ENCODE data around the gene RAB24.

The RAB24 gene

GRCh38 chr5:177290816-177291596 is 12.5 kb downstream of the RAB24 start:
- no peak for DNase-seq (ENCODE audit: extremely low spot score)
- TF ChIP-seq, protein P1, sequence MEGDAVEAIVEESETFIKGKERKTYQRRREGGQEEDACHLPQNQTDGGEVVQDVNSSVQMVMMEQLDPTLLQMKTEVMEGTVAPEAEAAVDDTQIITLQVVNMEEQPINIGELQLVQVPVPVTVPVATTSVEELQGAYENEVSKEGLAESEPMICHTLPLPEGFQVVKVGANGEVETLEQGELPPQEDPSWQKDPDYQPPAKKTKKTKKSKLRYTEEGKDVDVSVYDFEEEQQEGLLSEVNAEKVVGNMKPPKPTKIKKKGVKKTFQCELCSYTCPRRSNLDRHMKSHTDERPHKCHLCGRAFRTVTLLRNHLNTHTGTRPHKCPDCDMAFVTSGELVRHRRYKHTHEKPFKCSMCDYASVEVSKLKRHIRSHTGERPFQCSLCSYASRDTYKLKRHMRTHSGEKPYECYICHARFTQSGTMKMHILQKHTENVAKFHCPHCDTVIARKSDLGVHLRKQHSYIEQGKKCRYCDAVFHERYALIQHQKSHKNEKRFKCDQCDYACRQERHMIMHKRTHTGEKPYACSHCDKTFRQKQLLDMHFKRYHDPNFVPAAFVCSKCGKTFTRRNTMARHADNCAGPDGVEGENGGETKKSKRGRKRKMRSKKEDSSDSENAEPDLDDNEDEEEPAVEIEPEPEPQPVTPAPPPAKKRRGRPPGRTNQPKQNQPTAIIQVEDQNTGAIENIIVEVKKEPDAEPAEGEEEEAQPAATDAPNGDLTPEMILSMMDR (IDR thresholded peaks at IDR 0.05; ENCODE audit: control extremely low read depth, extremely low read depth, low read depth, missing control alignments) = no peak
- ChIA-PET CTCF (interaction anchor here (0.9 to 1.7 kb wide), 2 partner anchors 17 to 18 kb away, joined by 3 to 4 read pairs; no protein-coding TSS in a partner anchor), POLR2A (no interaction called here)

DNA sequence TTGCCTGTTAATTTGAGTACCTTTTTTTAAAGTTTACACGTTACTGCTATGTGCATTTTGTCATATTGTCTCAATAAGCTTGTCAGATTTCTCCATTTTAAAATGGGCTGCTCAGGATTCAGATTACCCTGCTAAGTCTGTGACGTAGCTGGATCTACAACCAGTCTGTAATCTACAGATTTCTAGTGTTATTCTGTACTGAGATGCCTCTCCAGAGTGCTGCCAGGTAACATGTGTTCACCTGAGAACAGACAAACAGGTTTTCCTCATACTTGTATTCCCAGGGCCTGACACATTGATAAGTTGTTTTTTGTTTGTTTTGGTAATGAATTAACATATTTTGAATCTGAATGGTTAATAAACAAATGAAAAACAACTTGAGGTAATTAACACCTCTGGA is 15.3 kb downstream of the RAB24 start:
- CTCF ChIA-PET = interaction anchor here (0.6 to 1.5 kb wide), 3 partner anchors 54 to 175 kb away, joined by 3 read pairs; no protein-coding TSS in a partner anchor
- TF ChIP-seq, protein P1 (IDR thresholded peaks at IDR 0.05; ENCODE audit: control extremely low read depth, extremely low read depth, low read depth, missing control alignments) = no peak

GRCh38 chr5:177276886-177277285 is 26.6 kb downstream of the RAB24 start:
- no peak for DNase-seq (ENCODE audit: extremely low spot score)
- ChIA-PET CTCF (no interaction called here), POLR2A (no interaction called here)
- TF ChIP-seq, protein P1 (IDR thresholded peaks at IDR 0.05; ENCODE audit: control extremely low read depth, extremely low read depth, low read depth, missing control alignments) = no peak

More for the DNA sequence above, 15.3 kb downstream of the RAB24 start:
- POLR2A ChIA-PET = no interaction called here
- no peak for DNase-seq (ENCODE audit: extremely low spot score)

DNA sequence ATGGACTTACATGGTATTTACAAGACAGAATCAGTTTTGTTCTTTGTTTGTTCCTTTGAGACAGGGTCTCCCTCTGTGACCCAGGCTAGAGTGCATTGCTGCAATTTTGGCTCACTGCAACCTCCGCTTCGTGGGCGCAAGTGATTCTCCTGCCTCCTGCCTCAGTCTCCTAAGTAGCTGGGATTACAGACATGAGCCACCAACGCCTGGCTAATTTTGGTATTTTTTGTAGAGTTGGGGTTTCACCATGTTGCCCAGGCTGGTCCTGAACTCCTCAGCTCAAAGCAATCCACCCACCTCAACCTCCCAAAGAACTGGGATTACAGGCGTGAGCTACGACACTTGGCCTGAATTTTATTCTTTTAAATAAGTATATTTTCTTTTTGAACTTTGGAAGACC is 27.6 kb downstream of the RAB24 start:
- POLR2A ChIA-PET = no interaction called here
- CTCF ChIA-PET = no interaction called here
- TF ChIP-seq, protein P1 (IDR thresholded peaks at IDR 0.05; ENCODE audit: control extremely low read depth, extremely low read depth, low read depth, missing control alignments) = no peak
- no peak for DNase-seq (ENCODE audit: extremely low spot score)

GRCh38 chr5:177271113-177271512 is 32.4 kb downstream of the RAB24 start:
- ChIA-PET POLR2A (no interaction called here), CTCF (interaction anchor here (1.0 to 1.3 kb wide), 6 partner anchors 9 to 164 kb away, joined by 3 to 5 read pairs (median 4); no protein-coding TSS in a partner anchor)
- DNase-seq (ENCODE audit: extremely low spot score) = no peak
- TF ChIP-seq, protein P1 (IDR thresholded peaks at IDR 0.05; ENCODE audit: control extremely low read depth, extremely low read depth, low read depth, missing control alignments) = no peak

DNA sequence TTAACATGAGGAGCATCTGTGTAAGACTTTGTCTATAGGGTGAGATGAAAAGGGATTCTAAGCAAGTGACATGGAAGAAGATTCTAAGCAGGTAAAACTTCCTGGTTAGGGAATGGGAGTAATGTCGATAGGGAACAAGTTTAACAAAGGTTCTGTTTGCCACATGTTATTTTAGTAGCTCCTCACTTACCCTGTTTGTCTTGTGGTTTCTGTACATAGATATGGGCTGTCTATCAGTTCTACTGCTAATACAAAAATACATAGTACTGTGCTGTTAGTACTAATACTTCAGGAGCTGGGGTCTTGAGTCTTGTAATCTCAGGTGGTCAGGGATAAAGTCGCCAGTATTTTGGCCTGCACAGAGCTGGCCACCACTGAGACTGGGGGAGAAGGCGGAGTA is 32.9 kb downstream of the RAB24 start:
- ChIA-PET POLR2A (no interaction called here), CTCF (interaction anchor here (1.0 to 1.4 kb wide), 7 partner anchors 8 to 163 kb away, joined by 3 to 5 read pairs (median 4); no protein-coding TSS in a partner anchor)
- TF ChIP-seq, protein P1 (IDR thresholded peaks at IDR 0.05; ENCODE audit: control extremely low read depth, extremely low read depth, low read depth, missing control alignments) = no peak

More for the DNA sequence above, 32.9 kb downstream of the RAB24 start:
- DNase-seq (ENCODE audit: extremely low spot score) = no peak
